Naive thymus-derived CD4-positive, alpha-beta T cell (primary cell): ENCODE data around the gene CXCL3. TPM values are rescaled to one million over a fixed set of nuclear protein-coding genes. Genes with fewer than 3 reads are reported as not detected.
A peak's percentile ranks its signal among the peaks of the same experiment; 100 is the strongest.

ENCODE experiments used
- ATAC-seq: fragments of 150-1000 bp; cut with Tn5 transposase; 2 replicates; pipeline ENCODE4 v1.10.0; 2021; ENCODE audit warnings: mild to moderate bottlenecking, moderate library complexity
- CTCF ChIA-PET: fragments of 350-600 bp; sonication (Branson Sonifier 250); formaldehyde crosslinking; loops from one replicate; lab custom pipeline; 2021; ENCODE audit warnings: antibody characterized with exemption; lab: Charles Lee
- POLR2A ChIA-PET: fragments of 350-600 bp; sonication (Branson Sonifier 250); formaldehyde crosslinking; loops from one replicate; lab custom pipeline; 2021; ENCODE audit warnings: antibody characterized with exemption, inconsistent platforms; lab: Charles Lee
- DNase-seq, 9 donors: peaks; one replicate each; pipeline versions ENCODE4 v3.0.0 to v3.0.0-alpha.2; 2020 to 2022; ENCODE audit warnings: mixed read lengths in 1 of 9
- H3K27ac ChIP-seq: one replicate; pipeline ENCODE4 v1.7.0; 2013; ENCODE audit warnings: mild to moderate bottlenecking, low read depth, low read length, moderate library complexity
- H3K27me3 ChIP-seq, 2 donors: one replicate each; pipeline ENCODE4 v1.7.0; 2013; ENCODE audit warnings: low read length in 2 of 2, mild to moderate bottlenecking in 2 of 2, moderate library complexity in 2 of 2; ENCODE audit not compliant: control insufficient read depth in 2 of 2, insufficient read depth in 2 of 2
- H3K36me3 ChIP-seq, 3 experiments: 1 replicate in 2 of 3; 2 replicates in 1 of 3; pipeline ENCODE4 v1.7.0; 2013; ENCODE audit warnings: low read length in 3 of 3, mild to moderate bottlenecking in 3 of 3, moderate library complexity in 1 of 3; ENCODE audit not compliant: insufficient read depth in 3 of 3, control insufficient read depth in 2 of 3
- H3K4me1 ChIP-seq, 2 donors: one replicate each; pipeline ENCODE4 v1.7.0; 2013; ENCODE audit warnings: low read length in 2 of 2, mild to moderate bottlenecking in 2 of 2, moderate library complexity in 1 of 2; ENCODE audit not compliant: control insufficient read depth in 2 of 2, insufficient read depth in 2 of 2
- H3K4me3 ChIP-seq: 2 replicates; pipeline ENCODE4 v1.7.0; 2013; ENCODE audit warnings: mild to moderate bottlenecking, low read length
- H3K9me3 ChIP-seq, 3 experiments: 1 replicate in 2 of 3; 2 replicates in 1 of 3; pipeline ENCODE4 v1.7.0; 2013; ENCODE audit warnings: low read length in 3 of 3; ENCODE audit not compliant: control insufficient read depth in 2 of 3
- H3K27ac Mint-ChIP-seq, 9 donors: one replicate each; pipeline ENCODE4 v1.8.0; 2020 to 2022; ENCODE audit warnings: mixed read lengths in 9 of 9, mild to moderate bottlenecking in 8 of 9, moderate library complexity in 5 of 9, inconsistent platforms in 2 of 9
- H3K27me3 Mint-ChIP-seq, 5 donors: one replicate each; pipeline ENCODE4 v1.8.0; 2021 to 2022; ENCODE audit warnings: mixed read lengths in 5 of 5, mild to moderate bottlenecking in 1 of 5
- H3K36me3 Mint-ChIP-seq, 5 donors: one replicate each; pipeline ENCODE4 v1.8.0; 2020 to 2022; ENCODE audit warnings: mixed read lengths in 5 of 5, mild to moderate bottlenecking in 3 of 5, inconsistent platforms in 1 of 5
- H3K4me1 Mint-ChIP-seq, 7 donors: one replicate each; pipeline ENCODE4 v1.8.0; 2020 to 2022; ENCODE audit warnings: mixed read lengths in 7 of 7, mild to moderate bottlenecking in 3 of 7, inconsistent platforms in 1 of 7
- H3K4me3 Mint-ChIP-seq, 10 donors: one replicate each; pipeline ENCODE4 v1.8.0; 2020 to 2022; ENCODE audit warnings: mild to moderate bottlenecking in 10 of 10, mixed read lengths in 10 of 10, moderate library complexity in 6 of 10, inconsistent platforms in 2 of 10
- H3K9me3 Mint-ChIP-seq, 11 donors: one replicate each; pipeline ENCODE4 v1.8.0; 2020 to 2022; ENCODE audit warnings: mixed read lengths in 11 of 11, mild to moderate bottlenecking in 4 of 11, inconsistent platforms in 1 of 11, moderate library complexity in 1 of 11
- intact Hi-C, 2 donors: fragments of 100-400 bp; cut with micrococcal nuclease; formaldehyde crosslinking; loops; one replicate each; pipeline ENCODE4 v1.15.1; 2023
- polyA plus RNA-seq, 2 donors: library from polyadenylated mRNA; unstranded; fragments of 300-500 nt; fragmentation: Illumina TruSeq; gene quantifications; one replicate each; pipeline ENCODE4 v1.2.3, GENCODE V29; 2021
- total RNA-seq, 6 experiments: library from RNA in 5 of 6; stranded (reverse) in 5 of 6; gene quantifications; 1 replicate in 5 of 6; 2 replicates in 1 of 6; pipeline ENCODE4 v1.2.3 and lab custom pipeline; 2021 to 2026

Gene CXCL3
- total and polyA plus RNA-seq, 7 experiments from 2014 or later = 0.92 to 15.3 (median 3.0) TPM; not detected in 4

GRCh38 chr4:74045772-74046171 is 7.3 kb upstream of the CXCL3 start:
- Histone ChIP-seq H3K36me3 (no peaks in the 10 kb centered on the region), H3K27ac (no peak overlapping the region), H3K4me1 (no peaks in the 10 kb centered on the region), H3K27me3 (no peaks in the 10 kb centered on the region), H3K9me3 (no peaks in the 10 kb centered on the region), H3K4me3 (no peak overlapping the region)
- intact Hi-C loops = no loop called here
- no peaks in the 10 kb centered on the region for H3K4me1 Mint-ChIP-seq
- H3K27ac Mint-ChIP-seq = no peak overlapping the region
- no peak overlapping the region for H3K4me3 Mint-ChIP-seq
- POLR2A ChIA-PET = no interaction called here
- H3K36me3 Mint-ChIP-seq = no peaks in the 10 kb centered on the region
- ATAC-seq (no peak), DNase-seq (no peak)
- CTCF ChIA-PET = no interaction called here
- peaks cover 0 to 25% (median 12%) of the 10 kb centered on the region in 11 donors for H3K9me3 Mint-ChIP-seq
- peaks cover 12 to 40% (median 34%) of the 10 kb centered on the region in 5 donors for H3K27me3 Mint-ChIP-seq

GRCh38 chr4:74045247-74045646 is 6.8 kb upstream of the CXCL3 start:
- no peaks in the 10 kb centered on the region for H3K9me3 ChIP-seq
- CTCF ChIA-PET = no interaction called here
- ATAC-seq (no peak), DNase-seq (no peak)
- POLR2A ChIA-PET = no interaction called here
- no peaks in the 10 kb centered on the region for H3K36me3 ChIP-seq
- H3K9me3 Mint-ChIP-seq = peaks cover 0 to 25% (median 11%) of the 10 kb centered on the region in 11 donors
- no peak overlapping the region for H3K4me3 ChIP-seq
- peaks cover 13 to 46% (median 38%) of the 10 kb centered on the region in 5 donors for H3K27me3 Mint-ChIP-seq
- H3K4me1 Mint-ChIP-seq = peaks cover 0 to 1% (median 0%) of the 10 kb centered on the region in 7 donors
- no peak overlapping the region for H3K27ac Mint-ChIP-seq
- intact Hi-C loops = no loop called here
- H3K36me3 Mint-ChIP-seq = no peaks in the 10 kb centered on the region
- no peaks in the 10 kb centered on the region for H3K4me1 ChIP-seq
- no peak overlapping the region for H3K27ac ChIP-seq
- no peak overlapping the region for H3K4me3 Mint-ChIP-seq
- no peaks in the 10 kb centered on the region for H3K27me3 ChIP-seq

GRCh38 chr4:74044677-74045076 is 6.2 kb upstream of the CXCL3 start:
- no peaks in the 10 kb centered on the region for H3K27me3 ChIP-seq
- Mint-ChIP-seq H3K4me3 (no peak overlapping the region), H3K4me1 (peaks cover 0 to 5% (median under 1%) of the 10 kb centered on the region in 7 donors), H3K9me3 (peaks cover 0 to 25% (median 11%) of the 10 kb centered on the region in 11 donors), H3K36me3 (no peaks in the 10 kb centered on the region), H3K27ac (no peak overlapping the region), H3K27me3 (peaks cover 19 to 51% (median 44%) of the 10 kb centered on the region in 5 donors)
- POLR2A ChIA-PET = no interaction called here
- no peaks in the 10 kb centered on the region for H3K36me3 ChIP-seq
- ATAC-seq (no peak), DNase-seq (no peak)
- no peak overlapping the region for H3K27ac ChIP-seq
- intact Hi-C loops = no loop called here
- H3K4me1 ChIP-seq = no peaks in the 10 kb centered on the region
- CTCF ChIA-PET = no interaction called here
- no peak overlapping the region for H3K4me3 ChIP-seq
- H3K9me3 ChIP-seq = no peaks in the 10 kb centered on the region

- peaks cover 33 to 61% (median 53%) of the 10 kb centered on the region in 5 donors for H3K27me3 Mint-ChIP-seq
- H3K4me3 Mint-ChIP-seq = no peak overlapping the region
- no peaks in the 10 kb centered on the region for H3K4me1 ChIP-seq
- no peaks in the 10 kb centered on the region for H3K36me3 Mint-ChIP-seq
- no peaks in the 10 kb centered on the region for H3K36me3 ChIP-seq
- no peak overlapping the region for H3K4me3 ChIP-seq
- ChIA-PET CTCF (no interaction called here), POLR2A (no interaction called here)
- no peak overlapping the region for H3K27ac Mint-ChIP-seq
- intact Hi-C loops = no loop called here
- ATAC-seq = no peak
- H3K9me3 ChIP-seq = no peaks in the 10 kb centered on the region
- peaks cover 8 to 18% (median 14%) of the 10 kb centered on the region in 7 donors for H3K4me1 Mint-ChIP-seq
- peaks cover 0 to 7% of the 10 kb centered on the region in 2 donors for H3K27me3 ChIP-seq
- H3K27ac ChIP-seq = no peak overlapping the region
- peaks cover 0 to 11% (median 6%) of the 10 kb centered on the region in 11 donors for H3K9me3 Mint-ChIP-seq
- DNase-seq = no peak
These were observed 4.2 kb upstream of the CXCL3 start for GRCh38 chr4:74042681-74043080.

- Mint-ChIP-seq H3K36me3 (no peaks in the 10 kb centered on the region), H3K4me1 (peaks cover 8 to 20% (median 16%) of the 10 kb centered on the region in 7 donors), H3K4me3 (no peak overlapping the region), H3K27me3 (peaks cover 44 to 65% (median 53%) of the 10 kb centered on the region in 5 donors), H3K9me3 (no peaks in the 10 kb centered on the region), H3K27ac (no peak overlapping the region)
- H3K27me3 ChIP-seq = peaks cover 0 to 7% of the 10 kb centered on the region in 2 donors
- no peak for DNase-seq
- POLR2A ChIA-PET = no interaction called here
- no peak overlapping the region for H3K4me3 ChIP-seq
- CTCF ChIA-PET = no interaction called here
- no peak for ATAC-seq
- no peaks in the 10 kb centered on the region for H3K4me1 ChIP-seq
- H3K27ac ChIP-seq = no peak overlapping the region
- H3K9me3 ChIP-seq = no peaks in the 10 kb centered on the region
- intact Hi-C loops = no loop called here
- H3K36me3 ChIP-seq = no peaks in the 10 kb centered on the region
These were observed 2.9 kb upstream of the CXCL3 start for GRCh38 chr4:74041418-74041817.

- no peaks in the 10 kb centered on the region for H3K36me3 ChIP-seq
- CTCF ChIA-PET = no interaction called here
- POLR2A ChIA-PET = no interaction called here
- H3K27ac ChIP-seq = no peak overlapping the region
- H3K4me1 ChIP-seq = no peaks in the 10 kb centered on the region
- peaks cover 8 to 20% (median 16%) of the 10 kb centered on the region in 7 donors for H3K4me1 Mint-ChIP-seq
- H3K27me3 ChIP-seq = peaks cover 0 to 7% of the 10 kb centered on the region in 2 donors
- peak overlapping the region; percentile 42 to 90 (median 79) for H3K4me3 Mint-ChIP-seq
- no peak overlapping the region for H3K27ac Mint-ChIP-seq
- intact Hi-C loops = no loop called here
- H3K36me3 Mint-ChIP-seq = no peaks in the 10 kb centered on the region
- no peaks in the 10 kb centered on the region for H3K9me3 ChIP-seq
- H3K4me3 ChIP-seq = peak overlapping the region; percentile 54
- H3K27me3 Mint-ChIP-seq = peaks cover 58 to 68% (median 66%) of the 10 kb centered on the region in 5 donors
- H3K9me3 Mint-ChIP-seq = no peaks in the 10 kb centered on the region
- DNase-seq (no peak), ATAC-seq (no peak)
These were observed 850 bp upstream of the CXCL3 start for GRCh38 chr4:74039315-74039763.

GRCh38 chr4:74038086-74038424 is 434 bp downstream of the CXCL3 start:
- no peaks in the 10 kb centered on the region for H3K9me3 ChIP-seq
- H3K27ac Mint-ChIP-seq = peak overlapping the region in 1 of 9 donors; percentile 76
- no peaks in the 10 kb centered on the region for H3K36me3 Mint-ChIP-seq
- POLR2A ChIA-PET = no interaction called here
- peak overlapping the region; percentile 66 to 87 (median 83) for H3K4me3 Mint-ChIP-seq
- peaks cover 0 to 7% of the 10 kb centered on the region in 2 donors for H3K27me3 ChIP-seq
- DNase-seq = peak in 1 of 9 donors; percentile 5
- H3K27ac ChIP-seq = no peak overlapping the region
- H3K4me3 ChIP-seq = no peak overlapping the region
- intact Hi-C loops = no loop called here
- peaks cover 54 to 62% (median 59%) of the 10 kb centered on the region in 5 donors for H3K27me3 Mint-ChIP-seq
- peaks cover 0 to under 1% (median 0%) of the 10 kb centered on the region in 11 donors for H3K9me3 Mint-ChIP-seq
- CTCF ChIA-PET = no interaction called here
- no peak for ATAC-seq
- H3K36me3 ChIP-seq = no peaks in the 10 kb centered on the region
- peaks cover 8 to 20% (median 16%) of the 10 kb centered on the region in 7 donors for H3K4me1 Mint-ChIP-seq
- H3K4me1 ChIP-seq = no peaks in the 10 kb centered on the region
